Right kidney (tissue), 1 donor: ENCODE data around the gene TRIM7.
"Not testable (repeated sequence)": the region's sequence is repeated elsewhere in the genome, so short reads cannot be mapped to it uniquely, and the experiment has no call there.

Source experiments
- DNase-seq: peaks from one replicate; pipeline ENCODE4 v3.0.0-alpha.2; 2016

Gene TRIM7

DNA sequence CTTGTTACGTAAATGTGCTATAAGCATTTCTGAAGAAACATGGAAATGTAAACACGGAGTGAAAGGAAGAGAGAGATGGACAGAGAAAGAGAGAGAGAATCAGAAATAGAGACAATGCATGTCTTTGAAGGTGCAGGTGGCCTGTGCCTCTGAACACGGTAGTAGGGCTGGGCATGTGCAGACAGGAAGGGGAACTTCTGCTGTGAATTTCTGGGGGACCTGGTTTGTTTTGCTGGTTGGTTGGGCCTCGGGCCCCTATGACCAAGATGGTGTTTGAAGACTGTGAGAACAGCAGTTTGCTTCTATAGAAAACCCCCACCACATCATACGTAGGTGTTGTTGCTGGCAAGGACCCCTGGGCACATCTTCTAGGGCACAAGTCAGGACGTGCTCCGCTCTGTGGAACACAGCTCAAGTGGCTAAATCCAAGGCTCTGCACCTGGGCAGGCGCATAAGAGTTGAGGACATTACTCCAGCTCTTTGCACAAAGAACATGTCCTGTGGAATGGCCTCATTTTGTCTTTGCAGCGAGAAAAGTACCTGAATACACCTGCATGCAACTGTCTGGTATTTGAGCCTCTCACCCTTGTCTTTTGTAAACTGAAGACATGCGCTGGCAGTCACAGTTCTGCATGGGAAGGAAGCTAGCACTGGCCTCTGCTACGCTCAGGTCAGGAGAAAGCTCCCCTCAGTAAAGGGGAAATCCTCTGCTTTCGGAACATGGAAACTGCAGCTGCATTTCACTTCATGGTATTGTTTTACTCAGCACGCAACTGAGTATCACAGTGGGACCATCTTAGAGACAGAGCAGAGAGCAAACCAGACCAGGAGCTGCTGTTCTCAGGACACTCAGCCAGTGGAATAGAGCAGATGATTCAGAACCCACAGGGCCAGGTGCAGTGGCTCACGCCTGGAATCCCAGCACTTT is 54.9 kb downstream of the TRIM7 start:
- DNase-seq = no peak

DNA sequence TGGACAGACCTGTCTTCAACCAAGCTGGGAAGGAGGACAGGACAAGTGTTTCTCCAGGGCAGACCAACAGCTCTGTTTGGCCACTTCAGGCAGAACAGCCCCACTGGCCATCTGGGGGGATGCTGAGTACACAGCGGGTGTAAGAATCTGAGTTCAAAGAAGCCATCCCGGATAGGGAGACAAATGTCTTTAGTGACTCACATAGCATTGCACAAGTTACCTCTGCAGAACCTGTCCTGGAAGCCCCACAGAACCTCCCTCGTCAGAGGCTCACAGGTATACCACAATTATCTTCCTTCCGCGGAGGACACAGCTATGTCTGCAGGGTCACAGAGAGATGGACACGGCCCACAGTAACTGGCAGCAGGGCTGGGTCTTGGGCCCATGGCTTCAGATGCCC is 55.6 kb downstream of the TRIM7 start:
- no peak for DNase-seq

DNA sequence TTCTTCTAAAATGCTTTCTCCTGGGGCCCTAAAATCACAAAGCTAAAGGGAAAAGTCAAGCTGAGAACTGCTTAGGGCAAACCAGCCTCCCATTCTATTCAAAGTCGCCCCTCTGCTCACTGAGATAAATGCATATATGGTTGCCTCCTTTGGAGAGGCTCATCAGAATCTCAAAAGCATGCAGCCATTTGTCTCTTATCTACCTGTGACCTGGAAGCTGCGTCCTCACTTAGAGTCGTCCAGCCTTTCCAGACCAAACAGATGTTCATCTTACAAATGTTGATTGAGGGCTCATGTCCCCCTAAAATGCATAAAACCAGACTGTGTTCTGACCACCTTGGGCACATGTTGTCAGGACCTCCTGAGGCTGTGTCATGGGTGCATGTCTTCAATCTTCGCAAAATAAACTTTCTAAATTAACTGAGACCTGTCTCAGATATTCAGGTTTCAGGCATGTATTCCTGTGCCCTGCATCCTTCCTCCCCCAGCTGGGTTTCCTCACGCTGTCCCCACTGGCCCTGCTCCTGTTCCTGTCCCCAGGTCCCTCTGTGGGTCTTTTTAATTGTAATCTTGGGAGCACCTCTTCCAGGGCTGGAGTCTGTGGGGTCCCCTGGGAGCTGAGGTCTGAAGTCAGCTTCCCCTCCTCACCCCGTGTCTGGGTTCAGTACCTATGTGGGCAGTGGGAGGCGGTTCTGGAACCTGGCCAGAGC is 57.9 kb downstream of the TRIM7 start, which contains the start of gene OR2V2:
OR2V2 (plus strand) TSS at position 660 of the 710 bp plus-strand sequence. CDS start 7,357 bp downstream, outside the sequence.
- not testable (repeated sequence) for DNase-seq

DNA sequence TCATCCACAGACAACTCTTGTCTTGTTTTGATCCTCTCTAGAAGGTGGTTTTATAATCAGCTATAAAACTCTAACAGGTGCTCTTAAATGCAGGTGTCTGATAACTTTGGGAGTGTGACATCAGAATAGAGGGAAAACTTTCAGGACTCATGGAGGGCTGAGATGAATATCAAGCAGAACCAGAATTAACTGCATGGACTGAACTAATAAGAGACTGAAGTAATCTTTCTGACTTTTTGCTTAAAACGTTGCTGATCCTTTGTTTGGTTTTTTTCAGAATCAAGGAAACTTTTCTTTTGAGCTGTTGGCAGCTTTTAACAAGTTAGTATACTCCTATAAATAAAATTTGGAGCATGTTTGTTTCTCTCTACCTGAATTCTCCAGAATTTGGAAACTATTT is 59.9 kb downstream of the TRIM7 start:
- DNase-seq = no peak
